ENCODE data around the gene CCDC201.
A peak's percentile ranks its signal among the peaks of the same experiment; 100 is the strongest.
"Not testable (repeated sequence)": the region's sequence is repeated elsewhere in the genome, so short reads cannot be mapped to it uniquely, and the experiment has no call there.

Gene CCDC201

GRCh38 chr7:45817016-45817415 lies 55.9 kb downstream of the CCDC201 start:
- DNase-seq (ENCODE audit: low spot score) = not testable (repeated sequence)

DNA sequence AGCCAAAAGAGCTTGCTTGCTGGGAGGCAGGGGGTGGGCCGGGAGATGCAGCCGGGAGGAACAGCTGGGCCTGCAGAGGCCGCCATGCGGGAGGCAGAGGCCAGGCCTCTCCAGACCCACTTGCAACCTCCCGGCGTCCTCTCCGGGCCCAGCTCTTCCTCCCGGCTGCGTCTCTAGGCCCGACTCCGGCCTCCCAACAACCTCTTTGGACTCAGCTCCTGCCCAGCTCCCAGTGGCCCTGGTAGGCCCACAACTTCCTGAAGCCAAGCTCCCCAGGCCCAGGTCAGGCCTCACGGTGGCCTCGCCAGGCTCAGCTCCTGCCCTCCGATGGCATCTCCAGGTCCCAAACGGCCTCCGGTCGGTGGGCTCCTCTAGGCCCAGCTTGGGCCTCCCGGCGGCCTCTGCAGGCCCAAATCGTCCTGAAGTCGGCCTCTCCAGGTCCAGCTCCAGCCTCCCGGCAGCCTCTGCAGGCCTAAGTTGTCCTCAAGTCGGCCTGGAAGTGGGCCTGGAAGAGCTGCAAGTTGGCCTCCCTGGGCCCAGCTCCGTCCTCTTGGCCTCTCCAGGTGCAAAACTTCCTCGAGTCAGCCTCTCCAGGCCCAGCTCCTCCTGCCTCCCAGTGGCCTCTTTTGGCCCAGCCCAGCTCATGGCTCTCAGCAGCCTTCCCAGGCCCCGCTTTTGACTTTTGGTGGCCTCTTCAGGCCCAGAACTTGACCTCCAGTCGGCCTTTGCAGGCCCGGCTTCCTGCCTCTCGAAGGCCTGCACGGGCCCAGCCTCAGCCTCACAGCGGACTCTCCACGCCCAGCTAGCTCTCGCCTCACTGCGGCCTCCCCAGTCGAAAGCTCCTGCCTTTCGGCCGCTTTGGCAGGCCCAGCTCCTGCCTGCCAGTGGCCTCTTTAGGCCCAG lies 58.4 kb downstream of the CCDC201 start:
- not testable (repeated sequence) for DNase-seq (ENCODE audit: low spot score)

GRCh38 chr7:45813771-45814170 lies 59.1 kb downstream of the CCDC201 start:
- DNase-seq (ENCODE audit: low spot score) = peak; percentile 5

- DNase-seq (ENCODE audit: low spot score) = peak; percentile 24
Observed at GRCh38 chr7:45812946-45813345, 59.9 kb downstream of the CCDC201 start.

- peak; percentile 22 for DNase-seq (ENCODE audit: low spot score)
Observed at GRCh38 chr7:45811652-45812234, 61.1 kb downstream of the CCDC201 start.

- not testable (repeated sequence) for DNase-seq (ENCODE audit: low spot score)
Observed at GRCh38 chr7:45810451-45811005, 62.4 kb downstream of the CCDC201 start.
